Caco-2 (cell line): ENCODE data around the gene TBC1D9B. TPM values are rescaled to one million over a fixed set of nuclear protein-coding genes. Genes with fewer than 3 reads are reported as not detected.

ENCODE experiments used
- BruUV-seq: library from RNA; stranded (reverse); fragments of 400-500 nt; replicated peaks from 2 replicates; lab custom pipeline; 2021; lab: Mats Ljungman, UMichigan
- CTCF ChIA-PET: fragments of 300-600 bp; sonication (Branson Sonifier 250); formaldehyde crosslinking; loops from one replicate; lab custom pipeline; 2022; ENCODE audit warnings: antibody characterized with exemption; lab: Charles Lee
- POLR2A ChIA-PET: fragments of 300-600 bp; sonication (Branson Sonifier 250); formaldehyde crosslinking; loops from one replicate; lab custom pipeline; 2022; ENCODE audit warnings: antibody characterized with exemption; lab: Charles Lee
- DNase-seq, 2 experiments: peaks; one replicate each; pipeline versions ENCODE4 v3.0.0 to v3.0.0-alpha.2; 2020 to 2022
- H3K27me3 ChIP-seq: replicated peaks from 2 replicates; pipeline ENCODE4 v1.6.0; 2011; ENCODE audit warnings: low read length; ENCODE audit not compliant: control insufficient read depth, insufficient read depth
- H3K36me3 ChIP-seq: 2 replicates; pipeline ENCODE4 v1.5.1; 2011; ENCODE audit warnings: low read length; ENCODE audit not compliant: control insufficient read depth, insufficient read depth
- H3K4me1 ChIP-seq: fragments of 250-450 bp; sonication (Bioruptor Pico); 2 replicates; pipeline ENCODE4 v1.5.1; 2020; ENCODE audit warnings: mild to moderate bottlenecking
- H3K4me3 ChIP-seq: 2 replicates; pipeline ENCODE4 v1.5.1; 2011; ENCODE audit warnings: low read depth, mild to moderate bottlenecking, control low read depth, low read length
- H3K9me3 ChIP-seq: fragments of 250-450 bp; sonication (Bioruptor Pico); 2 replicates; pipeline ENCODE4 v1.5.1; 2020; ENCODE audit warnings: mild to moderate bottlenecking, moderate library complexity
- H3K27ac Mint-ChIP-seq: one replicate; pipeline ENCODE4 v1.8.0; 2022; ENCODE audit warnings: mixed read lengths; ENCODE audit not compliant: unreplicated experiment
- H3K27me3 Mint-ChIP-seq: one replicate; pipeline ENCODE4 v1.8.0; 2022; ENCODE audit warnings: mixed read lengths; ENCODE audit not compliant: insufficient read depth, unreplicated experiment
- H3K36me3 Mint-ChIP-seq: one replicate; pipeline ENCODE4 v1.8.0; 2022; ENCODE audit warnings: mild to moderate bottlenecking, mixed read lengths; ENCODE audit not compliant: insufficient read depth, unreplicated experiment
- H3K4me1 Mint-ChIP-seq: one replicate; pipeline ENCODE4 v1.8.0; 2022; ENCODE audit warnings: low read depth, mixed read lengths; ENCODE audit not compliant: unreplicated experiment
- H3K4me3 Mint-ChIP-seq: one replicate; pipeline ENCODE4 v1.8.0; 2022; ENCODE audit warnings: mild to moderate bottlenecking, moderate library complexity, mixed read lengths; ENCODE audit not compliant: unreplicated experiment
- H3K9me3 Mint-ChIP-seq: one replicate; pipeline ENCODE4 v1.8.0; 2022; ENCODE audit warnings: mixed read lengths; ENCODE audit not compliant: unreplicated experiment
- CTCF ChIP-seq, 2 experiments: fragments of 200-600 bp in 1 of 2; IDR thresholded peaks; 1 replicate in 1 of 2; 2 replicates in 1 of 2; pipeline versions ENCODE4 v1.5.1 to v1.8.0; 2011 to 2022; ENCODE audit warnings: antibody characterized with exemption in 1 of 2, control low read depth in 1 of 2, inconsistent platforms in 1 of 2, low read depth in 1 of 2, low read length in 1 of 2, mild to moderate bottlenecking in 1 of 2, moderate library complexity in 1 of 2; ENCODE audit not compliant: insufficient read depth in 1 of 2, severe bottlenecking in 1 of 2, unreplicated experiment in 1 of 2
- intact Hi-C: fragments of 100-400 bp; cut with micrococcal nuclease; formaldehyde crosslinking; loops from one replicate; pipeline ENCODE4 v1.10.0; 2022; ENCODE audit not compliant: unreplicated experiment
- total RNA-seq: library from RNA; stranded (reverse); gene quantifications from 2 replicates; pipeline ENCODE4 v1.2.3, GENCODE V29; 2022

TBC1D9B gene
- total RNA-seq, 1 experiment from 2014 or later = 107 TPM

GRCh38 chr5:179819296-179820126, 88.2 kb downstream of the TBC1D9B start:
- CTCF ChIA-PET = interaction anchor here (0.7 to 1.1 kb wide), 2 partner anchors 14 to 56 kb away, joined by 3 read pairs; no protein-coding TSS in a partner anchor
- TF ChIP-seq CTCF (IDR thresholded peaks at IDR 0.05; ENCODE audit: insufficient read depth in 1 of 2, low read depth in 1 of 2, low read length in 1 of 2, severe bottlenecking in 1 of 2, unreplicated experiment in 1 of 2) = no peak
- no peaks in the 10 kb centered on the region for H3K9me3 Mint-ChIP-seq
- peaks cover 74% of the 10 kb centered on the region for H3K36me3 Mint-ChIP-seq
- peak overlapping the region; percentile 94 for H3K27ac Mint-ChIP-seq
- no peaks in the 10 kb centered on the region for H3K9me3 ChIP-seq
- BruUV-seq = no TSS peak
- H3K27me3 ChIP-seq = no peaks in the 10 kb centered on the region
- POLR2A ChIA-PET = interaction anchor here (0.5 to 1.0 kb wide), 3 partner anchors 13 to 1365 kb away, joined by 4 to 6 read pairs (median 4); no protein-coding TSS in a partner anchor
- peak overlapping the region; percentile 88 for H3K4me3 Mint-ChIP-seq
- H3K27me3 Mint-ChIP-seq = no peaks in the 10 kb centered on the region
- DNase-seq = peak; percentile 91 to 94
- H3K4me1 Mint-ChIP-seq = peaks cover 31% of the 10 kb centered on the region
- H3K4me1 ChIP-seq = peaks cover 47% of the 10 kb centered on the region
- H3K36me3 ChIP-seq = peaks cover 11% of the 10 kb centered on the region
- peak overlapping the region; percentile 33 for H3K4me3 ChIP-seq
- intact Hi-C loops = loop anchor here (1.0 to 10.0 kb wide), 4 partner anchors 11 to 195 kb away; partner anchors contain the start of genes HNRNPH1 and MRNIP

GRCh38 chr5:179818746-179819295, 88.9 kb downstream of the TBC1D9B start:
- no peak for TF ChIP-seq CTCF (IDR thresholded peaks at IDR 0.05; ENCODE audit: insufficient read depth in 1 of 2, low read depth in 1 of 2, low read length in 1 of 2, severe bottlenecking in 1 of 2, unreplicated experiment in 1 of 2)
- peaks cover 10% of the 10 kb centered on the region for H3K36me3 ChIP-seq
- peak overlapping the region; percentile 94 for H3K27ac Mint-ChIP-seq
- H3K27me3 ChIP-seq = no peaks in the 10 kb centered on the region
- H3K9me3 ChIP-seq = no peaks in the 10 kb centered on the region
- POLR2A ChIA-PET = interaction anchor here (0.5 to 1.0 kb wide), 4 partner anchors 12 to 1366 kb away, joined by 4 to 9 read pairs (median 5); no protein-coding TSS in a partner anchor
- intact Hi-C loops = loop anchor here (1.0 to 10.0 kb wide), 3 partner anchors 11 to 194 kb away; partner anchors contain the start of genes HNRNPH1 and MRNIP
- no peaks in the 10 kb centered on the region for H3K9me3 Mint-ChIP-seq
- CTCF ChIA-PET = interaction anchor here (0.7 to 1.1 kb wide), 2 partner anchors 13 to 55 kb away, joined by 3 read pairs; no protein-coding TSS in a partner anchor
- peak overlapping the region; percentile 88 for H3K4me3 Mint-ChIP-seq
- peak; percentile 97 to 98 for DNase-seq
- peaks cover 74% of the 10 kb centered on the region for H3K36me3 Mint-ChIP-seq
- H3K4me1 Mint-ChIP-seq = peaks cover 30% of the 10 kb centered on the region
- peak overlapping the region; percentile 38 for H3K4me3 ChIP-seq
- no TSS peak for BruUV-seq
- peaks cover 40% of the 10 kb centered on the region for H3K4me1 ChIP-seq
- no peaks in the 10 kb centered on the region for H3K27me3 Mint-ChIP-seq
